ENCODE measurements around the gene OR2D2. TPM values are rescaled to one million over a fixed set of nuclear protein-coding genes. Genes with fewer than 3 reads are reported as not detected.

OR2D2 gene
- total RNA-seq, 4 donors from 2014 or later: not detected

- H3K27me3 ChIP-seq: no peaks in the 10 kb centered on the region
- 87 to 90% methylated on average over 2 of the region's 2 CpGs for WGBS, 2 donors
- TF ChIP-seq EP300 (IDR thresholded peaks at IDR 0.05): no peak
- TF ChIP-seq, protein P1, sequence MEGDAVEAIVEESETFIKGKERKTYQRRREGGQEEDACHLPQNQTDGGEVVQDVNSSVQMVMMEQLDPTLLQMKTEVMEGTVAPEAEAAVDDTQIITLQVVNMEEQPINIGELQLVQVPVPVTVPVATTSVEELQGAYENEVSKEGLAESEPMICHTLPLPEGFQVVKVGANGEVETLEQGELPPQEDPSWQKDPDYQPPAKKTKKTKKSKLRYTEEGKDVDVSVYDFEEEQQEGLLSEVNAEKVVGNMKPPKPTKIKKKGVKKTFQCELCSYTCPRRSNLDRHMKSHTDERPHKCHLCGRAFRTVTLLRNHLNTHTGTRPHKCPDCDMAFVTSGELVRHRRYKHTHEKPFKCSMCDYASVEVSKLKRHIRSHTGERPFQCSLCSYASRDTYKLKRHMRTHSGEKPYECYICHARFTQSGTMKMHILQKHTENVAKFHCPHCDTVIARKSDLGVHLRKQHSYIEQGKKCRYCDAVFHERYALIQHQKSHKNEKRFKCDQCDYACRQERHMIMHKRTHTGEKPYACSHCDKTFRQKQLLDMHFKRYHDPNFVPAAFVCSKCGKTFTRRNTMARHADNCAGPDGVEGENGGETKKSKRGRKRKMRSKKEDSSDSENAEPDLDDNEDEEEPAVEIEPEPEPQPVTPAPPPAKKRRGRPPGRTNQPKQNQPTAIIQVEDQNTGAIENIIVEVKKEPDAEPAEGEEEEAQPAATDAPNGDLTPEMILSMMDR (IDR thresholded peaks at IDR 0.05): no peak
- no peak for TF ChIP-seq POLR2A (IDR thresholded peaks at IDR 0.05)
Measured at GRCh38 chr11:6850526-6850925, 41.8 kb downstream of the OR2D2 start.

GRCh38 chr11:6845383-6845782 lies 46.9 kb downstream of the OR2D2 start, which contains the start of gene OR10A5:
TSS of gene OR10A5 (plus strand) at chr11:6845683. CDS start at chr11:6845683, 0 bp downstream.
- H3K27ac ChIP-seq: no peak within 1 kb of the TSS
- no peak for TF ChIP-seq EP300 (IDR thresholded peaks at IDR 0.05)
- no peak for TF ChIP-seq POLR2A (IDR thresholded peaks at IDR 0.05)
- TF ChIP-seq, protein P1 (IDR thresholded peaks at IDR 0.05): no peak
- H3K9me3 ChIP-seq: peaks cover 0 to 5% (median 0%) of the 10 kb centered on the region in 4 donors
- WGBS, 2 donors: 73 to 78% methylated on average over 3 of the region's 3 CpGs
- no peaks in the 10 kb centered on the region for H3K4me1 ChIP-seq
- H3K4me3 ChIP-seq: no peak within 1 kb of the TSS
- no peaks in the 10 kb centered on the region for H3K36me3 ChIP-seq
- no peak for DNase-seq (ENCODE audit: low spot score in 2 of 2)
- H3K27me3 ChIP-seq: no peaks in the 10 kb centered on the region

More at GRCh38 chr11:6850526-6850925, 41.8 kb downstream of the OR2D2 start:
- H3K4me1 ChIP-seq: no peaks in the 10 kb centered on the region
- no peak for DNase-seq (ENCODE audit: low spot score in 2 of 2)
- no peak overlapping the region for H3K4me3 ChIP-seq
- H3K36me3 ChIP-seq: no peaks in the 10 kb centered on the region
- H3K27ac ChIP-seq: no peak overlapping the region
- H3K9me3 ChIP-seq: peaks cover 0 to 14% (median 0%) of the 10 kb centered on the region in 4 donors

GRCh38 chr11:6844356-6844755 lies 47.9 kb downstream of the OR2D2 start:
- TF ChIP-seq POLR2A (IDR thresholded peaks at IDR 0.05) (no peak), EP300 (IDR thresholded peaks at IDR 0.05) (no peak)
- Histone ChIP-seq H3K36me3 (no peaks in the 10 kb centered on the region), H3K27me3 (no peaks in the 10 kb centered on the region), H3K4me3 (no peak overlapping the region), H3K27ac (no peak overlapping the region), H3K4me1 (no peaks in the 10 kb centered on the region), H3K9me3 (peaks cover 0 to 5% (median 0%) of the 10 kb centered on the region in 4 donors)
- no peak for DNase-seq (ENCODE audit: low spot score in 2 of 2)
- WGBS, 2 donors: 90 to 96% methylated on average over 5 of the region's 5 CpGs

DNA sequence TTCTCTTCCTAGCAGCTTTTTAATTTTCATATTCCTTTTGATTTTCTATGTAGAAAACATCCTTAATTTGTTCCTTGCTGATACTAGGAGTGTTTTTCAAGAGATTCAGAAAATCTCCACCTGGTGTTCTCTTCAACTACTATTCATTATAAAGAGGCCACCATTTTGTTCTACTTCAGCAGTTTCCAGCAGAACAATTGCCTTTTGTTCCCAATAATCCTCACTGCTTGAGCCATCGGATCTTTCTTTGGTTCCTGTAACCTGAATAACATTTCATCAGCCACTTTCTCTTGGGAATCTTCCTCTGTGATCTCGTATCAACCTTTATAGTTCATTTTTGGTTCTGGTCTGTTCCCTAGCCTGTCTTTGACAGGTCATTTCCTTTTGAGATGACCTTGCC lies 48.6 kb downstream of the OR2D2 start:
- WGBS, 2 donors: 33 to 43% methylated on average over 2 of the region's 2 CpGs
- Histone ChIP-seq H3K27me3 (no peaks in the 10 kb centered on the region), H3K9me3 (peaks cover 0 to 5% (median 0%) of the 10 kb centered on the region in 4 donors), H3K4me3 (no peak overlapping the region), H3K36me3 (no peaks in the 10 kb centered on the region), H3K27ac (no peak overlapping the region), H3K4me1 (no peaks in the 10 kb centered on the region)
- TF ChIP-seq, protein P1 (IDR thresholded peaks at IDR 0.05): no peak
- TF ChIP-seq POLR2A (IDR thresholded peaks at IDR 0.05) (no peak), EP300 (IDR thresholded peaks at IDR 0.05) (no peak)
- no peak for DNase-seq (ENCODE audit: low spot score in 2 of 2)

DNA sequence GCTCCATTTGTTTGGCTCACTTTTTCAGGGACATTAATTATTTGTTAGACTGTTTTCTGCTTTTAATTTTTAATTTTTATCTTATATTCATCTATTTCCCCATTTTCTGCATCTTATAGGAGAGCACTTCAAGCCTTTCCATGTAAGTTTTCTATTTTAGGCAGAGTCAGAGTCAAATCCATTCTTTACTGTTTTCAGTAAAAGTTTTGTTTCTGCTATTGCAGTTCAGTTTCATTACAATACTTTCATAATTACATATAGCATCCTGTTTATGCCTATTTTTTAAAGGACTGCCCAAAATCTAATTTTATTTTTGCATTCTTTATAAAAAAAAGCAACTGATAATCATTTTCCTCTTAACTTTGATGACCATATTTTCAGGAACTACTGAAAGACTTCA lies 50.6 kb downstream of the OR2D2 start:
- no peak for DNase-seq (ENCODE audit: low spot score in 2 of 2)
- TF ChIP-seq, protein P1 (IDR thresholded peaks at IDR 0.05): no peak
- TF ChIP-seq EP300 (IDR thresholded peaks at IDR 0.05): no peak
- no peaks in the 10 kb centered on the region for H3K36me3 ChIP-seq
- no peaks in the 10 kb centered on the region for H3K4me1 ChIP-seq
- H3K27ac ChIP-seq: no peak overlapping the region
- no peaks in the 10 kb centered on the region for H3K27me3 ChIP-seq
- peaks cover 0 to 5% (median 0%) of the 10 kb centered on the region in 4 donors for H3K9me3 ChIP-seq
- no peak overlapping the region for H3K4me3 ChIP-seq

Other genes starting within 250 kb of the OR2D2 start
- gene DCHS1, start 236.7 kb downstream of the OR2D2 start, total RNA-seq: 10 to 100 TPM; 12.6 to 27.8 (median 20.1) TPM
- 10 to 100 TPM; 17.3 to 24.6 (median 21.6) TPM for gene MRPL17, start 209.2 kb downstream of the OR2D2 start, total RNA-seq
- under 1 TPM in 2 of 4 donors, not detected in 2; 0.22 to 0.90 TPM for gene OR2AG2, start 120.5 kb downstream of the OR2D2 start, total RNA-seq
- gene OR2AG1, start 109.5 kb downstream of the OR2D2 start, total RNA-seq: not detected
- gene OR6A2, start 92.8 kb downstream of the OR2D2 start, total RNA-seq: under 1 TPM in 1 of 4 donors, not detected in 3; 0.60 TPM
- not detected for gene OR10A5, start 46.8 kb downstream of the OR2D2 start, total RNA-seq
- gene OR10A2, start 29.4 kb downstream of the OR2D2 start, total RNA-seq: not detected
- not detected for gene OR10A4, start 15.9 kb downstream of the OR2D2 start, total RNA-seq
- gene OR2D3, start 28.5 kb upstream of the OR2D2 start, total RNA-seq: not detected
- gene ZNF215, start 33.9 kb upstream of the OR2D2 start, total RNA-seq: 1 to 10 TPM in 2 of 4 donors, under 1 TPM in 2; 0.20 to 2.6 (median 1.1) TPM
- gene ZNF214, start 127.8 kb upstream of the OR2D2 start, total RNA-seq: 1 to 10 TPM; 4.8 to 7.2 (median 5.9) TPM
- 1 to 10 TPM in 1 of 4 donors, under 1 TPM in 2, not detected in 1; 0.30 to 1.3 (median 0.59) TPM for gene NLRP14, start 128.0 kb upstream of the OR2D2 start, total RNA-seq
- gene RBMXL2, start 196.5 kb upstream of the OR2D2 start, total RNA-seq: 1 to 10 TPM in 1 of 4 donors, not detected in 3; 3.5 TPM

Measured in tibial nerve (tissue), 4 donors.